Panc1 (cell line): ENCODE data around the gene ZNF644. TPM values are rescaled to one million over a fixed set of nuclear protein-coding genes. Genes with fewer than 3 reads are reported as not detected.

Source experiments
- ATAC-seq: fragments of 200-7000 bp; cut with Tn5 transposase; 2 replicates; pipeline ENCODE4 v1.9.1; 2020; ENCODE audit warnings: mild to moderate bottlenecking, moderate library complexity
- BruUV-seq: library from RNA; stranded (reverse); fragments of 400-500 nt; replicated peaks from 2 replicates; lab custom pipeline; 2021; lab: Mats Ljungman, UMichigan
- CTCF ChIA-PET: fragments of 300-600 bp; sonication (Branson Sonifier 250); formaldehyde crosslinking; loops from one replicate; lab custom pipeline; 2022; ENCODE audit warnings: antibody characterized with exemption; lab: Charles Lee
- POLR2A ChIA-PET: fragments of 300-600 bp; sonication (Branson Sonifier 250); formaldehyde crosslinking; loops from one replicate; lab custom pipeline; 2022; ENCODE audit warnings: antibody characterized with exemption; lab: Charles Lee
- DNase-seq: peaks from one replicate; pipeline ENCODE4 v3.0.0-alpha.2; 2010; ENCODE audit warnings: low read depth, low spot score
- H3K27ac ChIP-seq: 2 replicates; pipeline ENCODE4 v1.5.1; 2011; ENCODE audit warnings: mild to moderate bottlenecking, low read length, inconsistent platforms
- H3K27me3 ChIP-seq: fragments of 200-500 bp; sonication (Bioruptor generic); 2 replicates; pipeline ENCODE4 v1.6.0; 2014; ENCODE audit warnings: low read length, inconsistent platforms; ENCODE audit not compliant: control insufficient read depth, insufficient read depth
- H3K36me3 ChIP-seq: fragments of 200-500 bp; sonication (Bioruptor generic); 2 replicates; pipeline ENCODE4 v1.5.1; 2014; ENCODE audit warnings: inconsistent platforms, mild to moderate bottlenecking, low read length, moderate library complexity; ENCODE audit not compliant: control insufficient read depth, insufficient read depth
- H3K4me1 ChIP-seq: 2 replicates; pipeline ENCODE4 v1.5.1; 2011; ENCODE audit warnings: inconsistent platforms, mild to moderate bottlenecking, low read length, moderate library complexity; ENCODE audit not compliant: control insufficient read depth, insufficient read depth
- H3K4me3 ChIP-seq, 2 experiments: 2 replicates each; pipeline ENCODE4 v1.5.1; 2011 to 2012; ENCODE audit warnings: low read depth in 2 of 2, low read length in 2 of 2, mild to moderate bottlenecking in 2 of 2, inconsistent platforms in 1 of 2, moderate library complexity in 1 of 2
- H3K9me3 ChIP-seq: fragments of 200-500 bp; sonication (Bioruptor generic); 2 replicates; pipeline ENCODE4 v1.5.1; 2014; ENCODE audit warnings: low read depth, mild to moderate bottlenecking, inconsistent platforms, low read length, moderate library complexity; ENCODE audit not compliant: control insufficient read depth, insufficient read depth
- POLR2AphosphoS5 ChIP-seq: IDR thresholded peaks from 2 replicates; pipeline ENCODE4 v1.6.1; 2012; ENCODE audit warnings: mild to moderate bottlenecking, low read depth, low read length, moderate library complexity
- SIN3A ChIP-seq: IDR thresholded peaks from 2 replicates; pipeline ENCODE4 v1.6.1; 2012; ENCODE audit warnings: low read depth, mild to moderate bottlenecking, low read length, moderate library complexity, borderline replicate concordance; ENCODE audit not compliant: insufficient read depth
- TCF7L2 ChIP-seq: IDR thresholded peaks from 2 replicates; pipeline ENCODE4 v1.6.1; 2011; ENCODE audit warnings: mild to moderate bottlenecking, low read depth, low read length, inconsistent platforms
- in situ Hi-C: cut with HindIII; loops from 2 replicates; pipeline ENCODE4 v1.10.0; 2016; ENCODE audit warnings: low sequenced_read_pairs, low pct_unique_long_range_greater_than_20kb
- intact Hi-C: fragments of 100-400 bp; cut with micrococcal nuclease; formaldehyde crosslinking; loops from one replicate; pipeline ENCODE4 v1.10.0; 2022; ENCODE audit not compliant: unreplicated experiment
- total RNA-seq: library from RNA; stranded (reverse); gene quantifications from one replicate; pipeline ENCODE4 v1.2.1, GENCODE V29; 2021; ENCODE audit not compliant: unreplicated experiment
- TF ChIP-seq, protein P1 (sequence below), 2 experiments: IDR thresholded peaks; 2 replicates each; pipeline ENCODE4 v1.6.1; 2011 to 2012; ENCODE audit warnings: low read depth in 2 of 2, control low read depth in 1 of 2, low read length in 1 of 2, mild to moderate bottlenecking in 1 of 2, moderate library complexity in 1 of 2; ENCODE audit not compliant: insufficient read depth in 1 of 2
- TF ChIP-seq, protein P2 (sequence below): fragments of 450-650 bp; IDR thresholded peaks from 2 replicates; pipeline ENCODE4 v1.5.1; 2017; ENCODE audit warnings: mild to moderate bottlenecking

The ZNF644 gene
- total RNA-seq, 1 experiment from 2014 or later: 74.2 TPM

DNA sequence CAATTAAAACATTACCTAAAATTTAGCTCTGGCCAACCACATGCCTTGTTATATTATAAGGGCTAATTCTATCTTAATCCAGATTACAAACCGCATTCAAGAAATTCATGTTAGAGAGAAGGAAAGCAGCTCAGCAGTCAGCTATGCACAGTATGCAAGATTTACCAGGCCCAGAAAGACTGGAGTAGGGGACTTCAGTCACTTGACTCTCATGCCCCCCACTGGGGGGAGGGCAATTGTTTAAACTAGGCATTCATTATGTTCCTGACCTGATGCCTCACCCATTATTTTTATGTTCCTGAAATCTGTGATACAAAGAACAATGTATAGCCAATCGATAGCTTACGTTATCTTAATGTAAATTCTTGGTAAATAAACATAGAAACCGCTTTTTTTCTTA lies 96.9 kb downstream of the ZNF644 start:
- Histone ChIP-seq H3K4me3 (no peak overlapping the region), H3K36me3 (no peaks in the 10 kb centered on the region), H3K27ac (no peak overlapping the region), H3K27me3 (no peaks in the 10 kb centered on the region), H3K4me1 (peaks cover 14% of the 10 kb centered on the region), H3K9me3 (no peaks in the 10 kb centered on the region)
- ChIA-PET POLR2A (no interaction called here), CTCF (no interaction called here)
- DNase-seq (no peak), ATAC-seq (no peak)
- BruUV-seq: no TSS peak
- TF ChIP-seq TCF7L2: no peak
- no peak for TF ChIP-seq SIN3A
- TF ChIP-seq, protein P1, sequence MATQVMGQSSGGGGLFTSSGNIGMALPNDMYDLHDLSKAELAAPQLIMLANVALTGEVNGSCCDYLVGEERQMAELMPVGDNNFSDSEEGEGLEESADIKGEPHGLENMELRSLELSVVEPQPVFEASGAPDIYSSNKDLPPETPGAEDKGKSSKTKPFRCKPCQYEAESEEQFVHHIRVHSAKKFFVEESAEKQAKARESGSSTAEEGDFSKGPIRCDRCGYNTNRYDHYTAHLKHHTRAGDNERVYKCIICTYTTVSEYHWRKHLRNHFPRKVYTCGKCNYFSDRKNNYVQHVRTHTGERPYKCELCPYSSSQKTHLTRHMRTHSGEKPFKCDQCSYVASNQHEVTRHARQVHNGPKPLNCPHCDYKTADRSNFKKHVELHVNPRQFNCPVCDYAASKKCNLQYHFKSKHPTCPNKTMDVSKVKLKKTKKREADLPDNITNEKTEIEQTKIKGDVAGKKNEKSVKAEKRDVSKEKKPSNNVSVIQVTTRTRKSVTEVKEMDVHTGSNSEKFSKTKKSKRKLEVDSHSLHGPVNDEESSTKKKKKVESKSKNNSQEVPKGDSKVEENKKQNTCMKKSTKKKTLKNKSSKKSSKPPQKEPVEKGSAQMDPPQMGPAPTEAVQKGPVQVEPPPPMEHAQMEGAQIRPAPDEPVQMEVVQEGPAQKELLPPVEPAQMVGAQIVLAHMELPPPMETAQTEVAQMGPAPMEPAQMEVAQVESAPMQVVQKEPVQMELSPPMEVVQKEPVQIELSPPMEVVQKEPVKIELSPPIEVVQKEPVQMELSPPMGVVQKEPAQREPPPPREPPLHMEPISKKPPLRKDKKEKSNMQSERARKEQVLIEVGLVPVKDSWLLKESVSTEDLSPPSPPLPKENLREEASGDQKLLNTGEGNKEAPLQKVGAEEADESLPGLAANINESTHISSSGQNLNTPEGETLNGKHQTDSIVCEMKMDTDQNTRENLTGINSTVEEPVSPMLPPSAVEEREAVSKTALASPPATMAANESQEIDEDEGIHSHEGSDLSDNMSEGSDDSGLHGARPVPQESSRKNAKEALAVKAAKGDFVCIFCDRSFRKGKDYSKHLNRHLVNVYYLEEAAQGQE (IDR thresholded peaks at IDR 0.05; ENCODE audit: insufficient read depth in 1 of 2, low read depth in 2 of 2, low read length in 1 of 2): no peak
- TF ChIP-seq, protein P2, sequence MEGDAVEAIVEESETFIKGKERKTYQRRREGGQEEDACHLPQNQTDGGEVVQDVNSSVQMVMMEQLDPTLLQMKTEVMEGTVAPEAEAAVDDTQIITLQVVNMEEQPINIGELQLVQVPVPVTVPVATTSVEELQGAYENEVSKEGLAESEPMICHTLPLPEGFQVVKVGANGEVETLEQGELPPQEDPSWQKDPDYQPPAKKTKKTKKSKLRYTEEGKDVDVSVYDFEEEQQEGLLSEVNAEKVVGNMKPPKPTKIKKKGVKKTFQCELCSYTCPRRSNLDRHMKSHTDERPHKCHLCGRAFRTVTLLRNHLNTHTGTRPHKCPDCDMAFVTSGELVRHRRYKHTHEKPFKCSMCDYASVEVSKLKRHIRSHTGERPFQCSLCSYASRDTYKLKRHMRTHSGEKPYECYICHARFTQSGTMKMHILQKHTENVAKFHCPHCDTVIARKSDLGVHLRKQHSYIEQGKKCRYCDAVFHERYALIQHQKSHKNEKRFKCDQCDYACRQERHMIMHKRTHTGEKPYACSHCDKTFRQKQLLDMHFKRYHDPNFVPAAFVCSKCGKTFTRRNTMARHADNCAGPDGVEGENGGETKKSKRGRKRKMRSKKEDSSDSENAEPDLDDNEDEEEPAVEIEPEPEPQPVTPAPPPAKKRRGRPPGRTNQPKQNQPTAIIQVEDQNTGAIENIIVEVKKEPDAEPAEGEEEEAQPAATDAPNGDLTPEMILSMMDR: no peak
- TF ChIP-seq POLR2AphosphoS5: no peak
- in situ Hi-C loops (no loop called here), intact Hi-C loops (no loop called here)

DNA sequence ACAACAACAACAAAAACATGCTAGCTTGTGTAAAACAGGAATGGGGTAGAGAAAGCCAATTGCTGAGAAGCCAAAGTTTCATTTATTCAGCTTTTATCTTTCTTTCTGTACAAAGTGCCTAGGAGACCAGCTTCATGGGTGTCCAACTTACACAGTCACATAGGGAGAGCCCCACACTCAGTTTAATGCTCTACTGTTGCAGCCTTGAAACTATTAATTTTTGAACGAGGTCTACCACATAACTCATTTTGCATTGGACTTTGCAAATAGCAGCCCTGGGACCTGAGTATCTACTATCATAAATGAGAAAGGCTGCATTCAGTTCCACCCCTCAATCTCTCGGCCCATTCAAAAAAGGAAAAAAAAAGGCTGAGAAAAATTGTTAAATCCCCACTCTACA lies 98.8 kb downstream of the ZNF644 start:
- no peaks in the 10 kb centered on the region for H3K27me3 ChIP-seq
- ChIA-PET POLR2A (no interaction called here), CTCF (no interaction called here)
- intact Hi-C loops (no loop called here), in situ Hi-C loops (no loop called here)
- H3K4me1 ChIP-seq: peaks cover 14% of the 10 kb centered on the region
- DNase-seq: no peak
- ATAC-seq: no peak
- no peak overlapping the region for H3K4me3 ChIP-seq
- H3K36me3 ChIP-seq: no peaks in the 10 kb centered on the region
- BruUV-seq: TSS peak; percentile 15
- no peak overlapping the region for H3K27ac ChIP-seq
- no peaks in the 10 kb centered on the region for H3K9me3 ChIP-seq
- TF ChIP-seq, protein P2: no peak
- TF ChIP-seq, protein P1 (IDR thresholded peaks at IDR 0.05; ENCODE audit: insufficient read depth in 1 of 2, low read depth in 2 of 2, low read length in 1 of 2): no peak
- no peak for TF ChIP-seq TCF7L2
- TF ChIP-seq SIN3A: no peak
- no peak for TF ChIP-seq POLR2AphosphoS5
